HG03103 (cell line): ENCODE results near the gene GATAD1.
"Not testable (repeated sequence)": the region's sequence is repeated elsewhere in the genome, so short reads cannot be mapped to it uniquely, and the experiment has no call there.

ENCODE experiments used
- ATAC-seq: cut with Tn5 transposase; IDR thresholded peaks from one replicate; pipeline ENCODE4 v1.9.1; 2021; ENCODE audit warnings: low read depth; ENCODE audit not compliant: unreplicated experiment

GATAD1 gene

DNA sequence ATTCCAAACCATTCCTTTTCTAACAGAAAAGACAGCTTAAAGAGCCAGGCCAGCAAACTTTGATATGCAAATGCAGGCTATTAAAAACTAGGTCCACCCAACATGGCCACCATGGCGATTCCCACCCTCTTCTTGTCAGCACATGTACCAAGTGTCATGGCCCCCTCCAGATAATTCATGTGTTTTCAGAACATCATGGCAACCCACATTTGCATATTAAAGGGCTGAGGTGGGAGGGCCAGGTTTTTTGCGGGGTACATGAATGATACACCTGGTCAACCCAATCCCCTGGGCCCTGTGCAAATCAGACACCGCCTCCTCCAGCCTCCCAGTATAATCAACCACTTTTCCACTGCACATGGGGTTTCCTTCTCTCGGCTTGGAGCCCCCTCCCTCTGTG is 31.4 kb downstream of the GATAD1 start:
- ATAC-seq = no peak

DNA sequence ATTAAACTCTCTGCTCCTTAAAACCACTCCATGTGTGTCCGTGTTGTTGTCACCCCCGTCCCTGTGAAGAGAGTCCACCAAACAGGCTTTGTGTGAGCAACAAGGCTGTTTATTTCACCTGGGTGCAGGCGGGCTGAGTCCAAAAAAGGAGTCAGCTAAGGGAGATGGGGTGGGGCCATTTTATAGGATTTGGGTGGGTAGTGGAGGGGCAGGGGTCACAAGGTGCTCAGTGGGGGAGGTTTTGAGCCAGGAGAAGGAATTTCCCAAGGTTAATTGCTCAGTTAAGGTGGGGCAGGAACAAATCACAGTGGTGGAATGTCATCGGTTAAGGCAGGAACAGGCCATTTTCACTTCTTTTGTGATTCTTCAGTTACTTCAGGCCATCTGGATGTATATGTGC is 31.9 kb downstream of the GATAD1 start:
- not testable (repeated sequence) for ATAC-seq

DNA sequence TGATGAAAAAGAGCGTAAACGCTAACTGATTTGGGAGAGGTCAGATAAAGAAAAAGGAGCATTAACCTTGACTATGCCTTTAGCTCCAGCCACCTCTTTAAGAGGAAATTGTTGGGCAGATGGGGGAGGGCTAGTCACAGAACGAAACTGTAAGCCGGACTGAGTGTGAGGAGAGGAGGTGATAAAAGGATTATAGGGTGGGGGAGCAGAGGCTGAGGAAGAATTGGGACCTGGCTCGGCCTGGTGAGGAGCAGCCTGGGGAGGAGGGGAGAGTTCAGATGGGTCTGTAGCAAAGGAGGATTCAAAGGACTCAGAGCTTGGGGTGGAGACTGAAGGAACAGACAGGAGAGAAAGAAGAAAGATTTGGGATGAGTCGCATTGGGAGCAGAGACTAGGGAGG is 36.3 kb downstream of the GATAD1 start:
- ATAC-seq = not testable (repeated sequence)

DNA sequence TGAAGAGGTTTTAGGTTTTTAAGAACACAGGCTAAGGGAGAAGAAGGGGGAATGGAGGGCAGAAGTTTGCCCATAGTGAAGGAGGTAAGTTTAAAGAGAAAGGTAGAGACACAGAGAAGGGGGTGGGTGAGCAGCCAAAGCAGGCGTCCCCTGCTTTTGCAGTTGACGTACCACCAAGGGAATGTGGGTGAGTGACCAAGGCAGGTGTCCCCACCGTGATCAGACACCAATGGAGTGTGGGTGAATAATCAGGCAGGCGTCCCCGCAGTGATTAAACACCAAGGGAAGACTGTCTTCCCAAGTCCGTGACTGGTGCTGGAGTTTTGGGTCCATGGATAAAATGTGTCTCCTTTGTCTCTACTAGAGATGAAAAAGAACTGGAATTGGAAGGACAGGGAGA is 36.9 kb downstream of the GATAD1 start:
- ATAC-seq = not testable (repeated sequence)

DNA sequence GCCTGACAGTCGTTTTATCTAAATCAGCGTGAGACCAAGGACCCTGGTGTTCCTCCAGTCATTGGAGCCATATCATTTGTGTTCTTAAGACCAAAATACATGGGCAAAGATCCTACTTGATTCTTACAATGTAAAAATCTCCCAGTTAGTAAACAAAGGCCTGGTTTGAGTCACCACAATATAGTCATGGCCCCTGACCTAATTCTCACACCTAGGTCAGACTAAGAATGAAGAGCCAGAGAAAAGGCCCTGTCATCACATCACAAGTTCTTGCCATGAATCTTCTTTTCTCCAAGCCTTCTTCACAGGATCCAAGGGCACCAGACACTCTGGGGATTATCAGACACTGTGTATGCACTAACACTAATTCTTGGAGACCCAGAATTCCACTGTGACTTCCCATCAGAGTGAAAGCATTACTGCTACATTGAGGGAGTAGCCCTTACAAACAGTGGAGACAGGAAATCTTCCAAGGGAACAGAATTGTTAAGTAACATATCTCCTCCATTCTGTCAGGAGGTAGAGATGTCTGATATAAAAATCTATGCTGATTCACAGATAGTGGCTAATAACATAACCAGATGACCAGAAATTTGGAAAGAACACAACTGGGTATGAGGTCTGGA is 38.1 kb downstream of the GATAD1 start:
- ATAC-seq = no peak

DNA sequence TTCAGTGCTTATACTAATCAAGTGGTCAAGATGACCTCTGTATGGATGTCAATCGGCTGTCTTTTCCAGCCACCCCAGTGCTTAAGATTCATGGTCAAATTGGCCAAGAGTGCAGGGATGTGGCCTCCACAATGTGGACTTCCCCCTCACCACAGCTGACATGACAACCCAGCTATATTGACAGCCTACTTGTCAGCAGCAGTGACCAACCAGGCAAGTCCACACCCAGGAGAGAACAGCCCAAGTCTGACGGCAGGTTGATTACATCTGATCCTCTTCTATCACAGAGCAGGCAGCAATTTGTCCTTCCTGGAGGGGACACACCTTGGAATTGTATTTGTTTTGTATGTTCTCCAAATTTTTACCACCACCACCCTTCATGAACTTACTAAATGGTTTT is 38.7 kb downstream of the GATAD1 start:
- ATAC-seq = no peak

DNA sequence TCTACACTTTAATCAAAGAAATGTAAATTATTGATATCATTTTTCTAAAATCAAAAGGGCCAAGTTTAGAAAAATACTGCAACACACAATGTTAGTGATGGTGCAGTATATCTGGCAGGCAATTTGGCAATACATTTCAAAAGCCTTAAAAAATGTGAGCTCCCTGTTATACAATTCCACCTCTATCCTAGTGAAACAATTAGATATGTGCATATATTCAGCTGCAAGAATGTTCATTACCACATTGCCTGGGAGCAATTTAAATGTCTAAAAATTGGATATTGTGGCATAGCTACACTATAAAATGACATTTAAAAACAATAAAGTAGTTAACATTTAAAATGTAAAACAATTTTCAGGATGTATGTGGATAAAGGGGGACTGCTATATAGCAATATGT is 40.5 kb downstream of the GATAD1 start:
- no peak for ATAC-seq

DNA sequence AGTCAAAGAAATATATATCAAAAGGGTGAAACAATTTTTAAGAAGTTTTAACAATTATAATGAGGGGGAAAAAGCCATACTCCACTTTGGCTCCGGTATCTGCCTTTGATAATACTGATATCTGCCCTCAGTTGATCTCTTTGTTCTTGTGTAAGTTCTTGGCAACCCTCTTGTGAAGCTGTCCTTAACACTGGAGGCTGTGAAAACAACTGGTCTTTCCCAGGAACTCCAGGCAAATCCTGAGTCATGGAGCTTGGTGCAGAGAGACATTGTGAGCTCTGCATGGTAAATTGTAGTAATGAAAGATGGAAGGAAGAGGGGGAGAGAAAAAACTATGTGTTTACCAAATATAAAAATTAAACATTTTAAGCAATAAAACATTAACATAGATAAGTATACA is 42.4 kb downstream of the GATAD1 start:
- no peak for ATAC-seq

DNA sequence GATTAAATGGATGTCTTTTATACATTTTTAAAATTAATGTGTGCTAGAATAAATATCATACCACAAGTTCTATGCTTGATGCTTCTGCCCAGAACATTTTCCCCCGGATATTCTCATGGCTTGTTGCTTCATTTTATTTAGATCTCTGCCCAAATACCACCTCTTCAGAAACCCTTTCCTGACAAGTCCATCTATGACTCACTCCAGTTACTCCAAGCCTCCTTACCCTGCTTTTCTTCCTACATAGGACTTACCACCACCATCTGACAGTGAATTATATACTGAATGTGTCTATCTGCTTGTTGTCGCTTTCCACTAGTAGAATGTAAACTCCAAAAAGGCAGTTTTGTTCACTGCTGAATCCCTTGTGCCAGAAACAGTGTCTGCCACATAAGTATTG is 49.6 kb downstream of the GATAD1 start:
- no peak for ATAC-seq

DNA sequence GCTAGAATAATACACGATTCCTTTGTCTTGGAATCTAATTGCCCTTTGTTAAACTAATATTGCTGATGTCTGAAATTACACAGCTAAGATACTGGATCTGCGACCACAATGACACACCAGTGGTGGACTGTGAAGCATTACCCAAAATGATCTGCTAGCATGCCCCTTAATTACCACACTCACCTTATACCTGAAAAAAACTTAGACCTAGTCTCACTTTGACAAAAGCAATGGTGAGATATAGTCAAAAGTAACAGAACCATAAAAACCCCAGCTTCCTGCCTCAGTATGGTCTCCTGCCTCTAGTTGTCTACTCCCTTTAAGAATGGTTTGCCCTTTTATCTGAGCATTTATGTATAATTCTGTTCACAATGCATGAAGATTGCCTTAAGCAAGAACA is 51.3 kb downstream of the GATAD1 start:
- no peak for ATAC-seq

DNA sequence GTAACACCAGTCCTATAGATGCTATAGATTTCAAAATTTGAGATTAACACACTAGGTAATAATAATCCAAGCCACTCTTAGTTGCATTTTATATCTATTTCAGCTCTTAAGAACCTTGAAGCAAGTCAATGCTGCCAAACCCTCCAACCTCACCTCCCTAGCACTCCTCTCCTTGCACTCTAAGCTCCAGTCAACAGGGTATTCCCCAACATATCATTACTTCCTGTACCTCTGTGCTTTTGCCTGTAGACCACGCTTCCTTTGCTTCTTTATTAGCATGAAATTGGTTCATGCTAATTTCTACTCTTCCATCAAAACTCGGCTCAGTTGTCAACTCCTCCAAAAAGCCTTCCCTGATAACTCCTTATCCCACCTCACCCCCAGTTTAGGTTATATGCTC is 56.5 kb downstream of the GATAD1 start:
- ATAC-seq = no peak

DNA sequence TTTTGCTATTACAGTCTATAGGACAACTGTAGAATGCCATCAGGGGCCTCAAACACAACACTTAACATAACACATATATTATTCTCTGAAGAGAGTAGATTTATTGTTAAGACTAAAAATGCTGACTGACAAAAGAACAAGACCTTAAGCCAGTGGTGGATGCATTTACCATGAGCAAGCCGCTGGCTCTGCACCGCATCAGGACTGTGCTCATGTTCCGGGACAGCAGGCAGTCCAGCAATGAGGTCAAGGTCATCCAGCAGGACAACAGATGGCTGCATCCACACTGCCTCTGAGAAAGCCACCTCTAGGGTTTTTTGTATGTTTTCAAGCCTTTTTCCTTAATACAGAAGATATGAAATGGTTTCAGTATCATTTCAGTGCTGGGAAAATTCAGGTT is 57.3 kb downstream of the GATAD1 start:
- ATAC-seq = no peak

DNA sequence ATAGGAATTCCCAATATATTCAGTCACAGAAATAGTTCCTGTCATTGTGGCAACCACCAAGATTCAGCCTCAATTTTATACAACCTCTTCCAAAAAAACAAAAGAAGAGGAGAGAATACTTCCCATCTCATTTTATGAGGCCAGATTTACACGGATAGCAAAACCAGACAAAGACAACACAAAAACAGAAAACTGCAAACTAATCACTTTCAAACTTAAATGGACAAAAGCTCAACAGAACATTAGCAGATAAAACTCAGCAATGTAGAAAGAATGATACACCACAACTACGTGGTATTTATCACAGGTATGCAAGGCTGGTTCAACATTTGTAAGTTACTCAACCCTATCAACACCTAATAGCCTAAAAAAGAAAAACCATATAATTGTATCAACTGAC is 59.1 kb downstream of the GATAD1 start:
- no peak for ATAC-seq

DNA sequence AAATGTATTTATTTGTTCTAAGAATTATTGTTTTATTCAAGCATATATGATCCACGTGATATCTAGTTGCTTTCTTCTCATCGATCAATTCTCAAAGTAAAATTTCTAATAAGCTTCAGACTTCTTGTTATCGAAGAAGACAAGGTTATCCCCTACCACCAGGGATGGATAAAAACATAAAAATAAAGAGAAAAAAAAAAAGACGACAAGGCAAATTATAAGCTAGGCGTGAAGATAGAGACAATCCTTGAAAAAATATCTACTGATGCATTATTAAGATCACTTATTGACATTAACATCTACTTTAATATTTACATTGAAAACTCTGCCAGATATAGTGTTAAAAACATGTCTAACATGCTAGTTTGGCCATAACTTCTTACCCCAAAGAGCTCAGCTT is 61.7 kb downstream of the GATAD1 start:
- ATAC-seq = no peak
